ENCODE results near the gene CHD5.

The CHD5 gene

DNA sequence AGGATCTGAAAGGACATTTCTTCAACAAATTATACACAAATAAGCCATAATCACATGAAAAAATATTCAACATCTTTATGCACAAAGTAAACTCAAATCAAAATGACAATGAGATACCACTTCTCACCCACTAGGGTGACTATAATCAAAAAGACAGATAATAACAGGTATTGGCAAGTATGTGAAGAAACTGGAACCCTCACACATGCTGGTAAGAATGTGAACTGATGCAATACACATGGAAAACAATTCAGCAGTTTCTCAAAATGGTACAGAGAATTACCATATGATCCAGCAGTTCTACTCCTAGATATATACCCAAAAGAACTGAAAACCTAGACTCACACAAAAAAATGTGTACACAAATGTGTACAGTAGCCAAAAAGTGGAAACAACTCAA lies 62.5 kb downstream of the CHD5 start:
- H3K4me3 ChIP-seq (replicated peaks; ENCODE audit: low read depth, low read length), result no peak overlapping the region
- TF ChIP-seq, protein P1, sequence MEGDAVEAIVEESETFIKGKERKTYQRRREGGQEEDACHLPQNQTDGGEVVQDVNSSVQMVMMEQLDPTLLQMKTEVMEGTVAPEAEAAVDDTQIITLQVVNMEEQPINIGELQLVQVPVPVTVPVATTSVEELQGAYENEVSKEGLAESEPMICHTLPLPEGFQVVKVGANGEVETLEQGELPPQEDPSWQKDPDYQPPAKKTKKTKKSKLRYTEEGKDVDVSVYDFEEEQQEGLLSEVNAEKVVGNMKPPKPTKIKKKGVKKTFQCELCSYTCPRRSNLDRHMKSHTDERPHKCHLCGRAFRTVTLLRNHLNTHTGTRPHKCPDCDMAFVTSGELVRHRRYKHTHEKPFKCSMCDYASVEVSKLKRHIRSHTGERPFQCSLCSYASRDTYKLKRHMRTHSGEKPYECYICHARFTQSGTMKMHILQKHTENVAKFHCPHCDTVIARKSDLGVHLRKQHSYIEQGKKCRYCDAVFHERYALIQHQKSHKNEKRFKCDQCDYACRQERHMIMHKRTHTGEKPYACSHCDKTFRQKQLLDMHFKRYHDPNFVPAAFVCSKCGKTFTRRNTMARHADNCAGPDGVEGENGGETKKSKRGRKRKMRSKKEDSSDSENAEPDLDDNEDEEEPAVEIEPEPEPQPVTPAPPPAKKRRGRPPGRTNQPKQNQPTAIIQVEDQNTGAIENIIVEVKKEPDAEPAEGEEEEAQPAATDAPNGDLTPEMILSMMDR (IDR thresholded peaks at IDR 0.05; ENCODE audit: low read length, missing control alignments), result no peak
- no peak for DNase-seq (ENCODE audit: low read depth)

DNA sequence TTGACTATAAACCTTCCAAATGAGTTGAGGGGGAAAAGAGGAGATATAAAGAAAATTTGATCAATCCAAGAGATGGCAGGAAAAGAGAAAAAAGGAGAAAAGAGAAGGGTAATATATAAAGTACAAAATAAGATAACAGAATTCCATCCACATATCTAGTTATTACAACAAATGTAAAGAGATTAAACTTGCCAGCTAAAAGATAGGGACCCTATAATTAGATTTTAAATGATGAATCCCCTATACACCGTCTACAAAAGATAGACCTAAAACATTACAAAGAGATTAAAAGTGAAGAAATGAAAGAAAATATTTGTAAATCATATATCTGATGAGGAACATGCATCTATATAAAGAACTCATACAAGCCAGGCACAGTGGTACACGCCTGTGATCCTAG lies 63.1 kb downstream of the CHD5 start:
- no peak overlapping the region for H3K4me3 ChIP-seq (replicated peaks; ENCODE audit: low read depth, low read length)
- TF ChIP-seq, protein P1 (IDR thresholded peaks at IDR 0.05; ENCODE audit: low read length, missing control alignments), result no peak
- DNase-seq (ENCODE audit: low read depth), result no peak

DNA sequence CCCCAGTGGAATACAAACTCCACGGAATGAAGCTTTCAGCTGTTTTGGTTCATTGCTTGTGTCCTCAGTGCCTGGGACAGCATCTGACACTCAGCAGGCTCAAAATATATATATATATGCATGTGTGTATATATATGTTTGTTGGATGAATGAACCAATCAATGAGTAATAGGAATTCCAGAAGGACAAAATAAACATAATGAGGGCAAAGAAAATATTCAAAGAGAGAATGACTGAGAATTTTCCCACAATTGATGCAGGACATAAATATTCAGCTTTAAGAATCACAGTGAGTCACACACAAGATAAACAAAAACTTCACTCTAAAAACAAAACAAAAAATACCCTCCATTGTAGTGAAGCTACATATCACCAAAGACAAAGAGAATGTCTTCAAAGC lies 64.0 kb downstream of the CHD5 start:
- TF ChIP-seq, protein P1 (IDR thresholded peaks at IDR 0.05; ENCODE audit: low read length, missing control alignments), result no peak
- peak; percentile 4 for DNase-seq (ENCODE audit: low read depth)
- H3K4me3 ChIP-seq (replicated peaks; ENCODE audit: low read depth, low read length), result no peak overlapping the region

DNA sequence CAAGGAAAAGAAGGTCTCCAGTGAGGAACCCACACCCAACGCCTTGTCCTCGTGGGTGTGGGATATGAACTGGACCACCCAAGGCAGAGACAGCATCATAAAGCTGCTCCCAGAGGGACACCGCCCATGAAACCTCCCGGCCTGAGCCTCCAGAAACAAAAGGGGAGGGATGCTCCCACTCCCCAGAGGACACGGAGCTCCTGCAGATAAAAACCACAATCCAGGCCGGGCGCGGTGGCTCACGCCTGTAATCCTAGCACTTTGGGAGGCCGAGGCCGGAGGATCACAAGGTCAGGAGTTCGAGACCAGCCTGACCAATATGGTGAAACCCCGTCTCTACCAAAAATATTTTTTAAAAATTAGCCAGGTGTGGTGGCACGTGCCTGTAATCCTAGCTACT lies 66.4 kb downstream of the CHD5 start:
- DNase-seq (ENCODE audit: low read depth), result no peak
- H3K4me3 ChIP-seq (replicated peaks; ENCODE audit: low read depth, low read length), result no peak overlapping the region

DNA sequence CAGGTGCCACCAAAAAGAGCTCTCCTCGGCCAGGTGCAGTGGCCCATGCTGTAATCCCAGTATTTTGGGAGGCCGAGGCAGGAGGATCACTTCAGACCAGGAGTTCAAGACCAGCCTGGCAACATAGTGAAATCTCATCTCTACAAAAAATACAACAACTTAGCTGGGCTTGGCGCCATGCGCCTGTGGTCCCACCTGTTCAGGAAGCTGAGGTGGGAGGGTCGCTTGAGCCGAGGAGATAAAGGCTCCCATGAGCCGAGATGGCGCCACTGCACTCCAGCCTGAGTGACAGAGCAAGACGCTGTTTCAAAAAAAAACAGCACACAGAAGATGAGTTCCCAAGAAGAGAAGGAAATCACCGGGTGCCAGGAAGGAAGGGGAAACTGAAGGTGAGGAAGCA lies 67.0 kb downstream of the CHD5 start:
- DNase-seq (ENCODE audit: low read depth), result no peak
- TF ChIP-seq, protein P1 (IDR thresholded peaks at IDR 0.05; ENCODE audit: low read length, missing control alignments), result no peak
- no peak overlapping the region for H3K4me3 ChIP-seq (replicated peaks; ENCODE audit: low read depth, low read length)

More for the DNA sequence above, 66.4 kb downstream of the CHD5 start:
- TF ChIP-seq, protein P1 (IDR thresholded peaks at IDR 0.05; ENCODE audit: low read length, missing control alignments), result no peak

DNA sequence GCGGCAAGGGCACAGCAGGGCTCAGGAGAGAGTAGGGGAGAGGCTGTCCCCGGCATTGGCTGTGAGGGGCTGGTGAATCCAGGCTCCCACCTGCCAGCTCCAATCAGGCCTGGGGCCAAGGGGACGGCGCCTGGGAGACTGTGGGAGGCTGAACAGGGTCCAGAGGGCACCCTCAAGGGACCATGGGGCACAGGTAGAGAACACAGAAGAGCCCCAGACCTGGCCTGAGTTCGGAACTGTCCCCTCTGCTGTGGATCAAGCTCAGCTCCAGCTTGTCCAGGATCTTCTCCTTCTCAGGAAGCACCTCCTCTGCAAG lies 67.5 kb downstream of the CHD5 start:
- no peak overlapping the region for H3K4me3 ChIP-seq (replicated peaks; ENCODE audit: low read depth, low read length)
- TF ChIP-seq, protein P1 (IDR thresholded peaks at IDR 0.05; ENCODE audit: low read length, missing control alignments), result no peak
- no peak for DNase-seq (ENCODE audit: low read depth)

DNA sequence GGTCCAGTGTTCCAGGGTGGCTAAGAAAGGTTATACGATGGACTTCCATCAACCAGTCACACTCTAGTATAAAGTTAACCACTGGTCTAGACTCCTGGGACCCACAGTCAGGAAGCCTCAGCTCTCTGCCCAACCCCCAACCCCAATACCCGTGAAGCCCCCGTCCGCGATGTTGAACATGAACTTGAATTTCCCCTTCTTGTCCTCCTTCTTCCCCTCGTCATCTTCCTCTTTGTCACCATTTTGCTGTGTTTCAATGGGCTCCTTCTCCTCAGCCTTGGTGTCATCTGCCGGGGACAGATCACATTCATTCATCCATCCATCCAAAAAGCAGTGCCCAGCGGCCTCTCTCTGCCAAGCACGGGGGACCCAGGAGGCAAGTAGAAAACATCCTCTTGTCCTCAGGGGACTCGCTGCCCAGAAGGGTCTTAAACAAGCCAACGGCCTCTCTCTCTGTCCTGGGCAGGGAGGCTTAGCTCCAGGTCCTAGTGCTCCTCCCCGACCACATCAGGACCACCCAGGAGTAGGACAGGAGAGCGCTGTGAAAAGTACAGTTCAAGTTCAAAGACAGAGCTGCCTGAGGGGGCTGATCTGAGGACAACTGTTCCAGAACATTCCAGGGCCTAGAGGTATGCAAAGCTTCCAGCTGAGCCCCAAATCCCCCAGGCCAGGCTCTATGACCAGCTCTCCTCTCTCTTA lies 68.0 kb downstream of the CHD5 start:
- TF ChIP-seq, protein P1 (IDR thresholded peaks at IDR 0.05; ENCODE audit: low read length, missing control alignments), result no peak
- no peak overlapping the region for H3K4me3 ChIP-seq (replicated peaks; ENCODE audit: low read depth, low read length)
- DNase-seq (ENCODE audit: low read depth), result no peak

Data from fibroblast of pulmonary artery (primary cell).